NCI-H748 (cell line): Measurements from ENCODE around the gene GAL3ST3.
"Not testable (repeated sequence)": the region's sequence is repeated elsewhere in the genome, so short reads cannot be mapped to it uniquely, and the experiment has no call there.

Source experiments
- DNase-seq: peaks from one replicate; lab custom pipeline; 2025; ENCODE audit not compliant: unreplicated experiment; lab: John Stamatoyannopoulos, UW

GAL3ST3 gene, protein sequence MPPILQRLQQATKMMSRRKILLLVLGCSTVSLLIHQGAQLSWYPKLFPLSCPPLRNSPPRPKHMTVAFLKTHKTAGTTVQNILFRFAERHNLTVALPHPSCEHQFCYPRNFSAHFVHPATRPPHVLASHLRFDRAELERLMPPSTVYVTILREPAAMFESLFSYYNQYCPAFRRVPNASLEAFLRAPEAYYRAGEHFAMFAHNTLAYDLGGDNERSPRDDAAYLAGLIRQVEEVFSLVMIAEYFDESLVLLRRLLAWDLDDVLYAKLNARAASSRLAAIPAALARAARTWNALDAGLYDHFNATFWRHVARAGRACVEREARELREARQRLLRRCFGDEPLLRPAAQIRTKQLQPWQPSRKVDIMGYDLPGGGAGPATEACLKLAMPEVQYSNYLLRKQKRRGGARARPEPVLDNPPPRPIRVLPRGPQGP

DNA sequence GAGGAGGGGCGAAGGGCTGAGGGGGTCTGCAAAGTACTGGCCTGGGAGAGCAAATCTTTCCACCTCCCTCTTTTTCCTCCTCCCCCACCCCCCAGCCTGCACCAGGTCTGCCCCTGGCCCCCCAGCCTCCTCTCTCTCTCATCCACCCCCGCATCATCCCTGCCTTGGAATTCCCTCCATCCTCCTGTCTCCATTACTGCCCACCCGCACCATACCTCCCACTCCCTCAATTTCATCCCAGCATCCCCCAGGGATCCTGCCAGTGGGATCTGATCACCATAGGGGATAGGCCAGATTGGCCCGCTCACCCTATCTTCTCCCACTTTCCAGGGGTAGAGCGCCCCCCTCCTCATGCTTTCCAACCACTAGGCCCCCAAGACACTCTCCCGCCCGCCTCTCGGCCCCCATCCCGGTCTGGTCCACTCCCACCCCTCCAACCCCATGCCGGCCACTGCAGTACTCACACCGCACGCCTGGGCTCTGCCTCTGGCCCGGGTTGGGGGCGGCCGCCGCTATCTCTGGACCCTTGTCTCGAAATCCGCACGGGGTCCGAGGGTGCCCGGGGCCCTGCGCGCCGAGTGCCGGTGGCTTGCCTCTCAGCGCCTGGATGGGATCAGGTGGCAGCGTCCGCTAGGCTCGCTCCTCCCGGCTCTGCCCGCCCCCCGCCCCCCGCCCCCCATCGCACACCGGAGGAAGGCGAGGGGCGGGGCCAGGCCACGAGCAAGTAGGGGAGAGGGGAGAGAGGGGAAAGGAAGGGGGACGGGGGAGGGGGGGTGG, at the start of gene GAL3ST3:
GAL3ST3 (minus strand) TSS at position 615 of the 777 bp plus-strand sequence. CDS start 3,746 bp downstream, outside the sequence.
- peak; percentile 56 for DNase-seq

DNA sequence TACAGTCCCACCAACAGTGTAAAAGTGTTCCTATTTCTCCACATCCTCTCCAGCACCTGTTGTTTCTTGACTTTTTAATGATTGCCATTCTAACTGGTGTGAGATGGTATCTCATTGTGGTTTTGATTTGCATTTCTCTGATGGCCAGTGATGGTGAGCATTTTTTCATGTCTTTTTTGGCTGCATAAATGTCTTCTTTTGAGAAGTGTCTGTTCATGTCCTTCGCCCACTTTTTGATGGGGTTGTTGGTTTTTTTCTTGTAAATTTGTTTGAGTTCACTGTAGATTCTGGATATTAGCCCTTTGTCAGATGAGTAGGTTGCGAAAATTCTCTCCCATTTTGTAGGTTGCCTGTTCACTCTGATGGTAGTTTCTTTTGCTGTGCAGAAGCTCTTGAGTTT, 43.2 kb upstream of the GAL3ST3 start:
- not testable (repeated sequence) for DNase-seq

DNA sequence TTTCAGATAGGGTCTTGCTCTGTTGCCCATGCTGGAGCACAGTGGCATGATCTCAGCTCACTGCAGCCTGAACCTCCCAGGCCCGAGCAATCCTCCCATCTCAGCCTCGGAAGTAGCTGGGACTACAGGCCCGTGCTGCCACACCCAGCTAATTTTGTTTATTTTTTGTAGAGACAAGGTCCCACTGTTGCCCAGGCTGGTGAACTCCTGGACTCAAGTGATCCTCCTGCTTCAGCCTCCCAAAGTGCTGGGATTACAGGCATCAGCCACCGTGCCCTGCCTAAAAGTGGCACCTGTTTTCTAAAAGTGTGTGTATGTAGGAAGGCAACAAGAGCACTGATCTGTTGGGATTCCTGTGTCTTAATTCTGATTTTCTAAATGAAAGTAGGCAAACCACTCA, 41.3 kb upstream of the GAL3ST3 start:
- no peak for DNase-seq

DNA sequence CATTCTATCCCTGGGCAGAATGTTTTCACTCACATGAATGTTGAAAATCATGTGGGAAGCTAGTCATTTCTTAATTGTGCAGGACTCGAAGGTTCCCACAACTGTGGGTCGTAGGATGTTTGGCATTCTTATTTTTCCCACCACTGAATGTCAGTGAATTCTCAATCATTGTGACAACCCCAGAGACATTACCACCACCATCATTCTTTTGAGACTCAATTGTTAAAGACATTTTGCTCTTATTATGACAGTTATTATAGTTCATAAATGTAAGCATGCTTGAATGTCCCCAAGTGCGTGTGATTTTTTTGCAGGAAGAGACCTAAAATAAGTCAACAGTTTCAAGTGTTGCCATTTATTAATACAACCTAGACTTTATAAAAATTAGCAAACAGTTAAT, 40.1 kb upstream of the GAL3ST3 start:
- DNase-seq, result no peak

DNA sequence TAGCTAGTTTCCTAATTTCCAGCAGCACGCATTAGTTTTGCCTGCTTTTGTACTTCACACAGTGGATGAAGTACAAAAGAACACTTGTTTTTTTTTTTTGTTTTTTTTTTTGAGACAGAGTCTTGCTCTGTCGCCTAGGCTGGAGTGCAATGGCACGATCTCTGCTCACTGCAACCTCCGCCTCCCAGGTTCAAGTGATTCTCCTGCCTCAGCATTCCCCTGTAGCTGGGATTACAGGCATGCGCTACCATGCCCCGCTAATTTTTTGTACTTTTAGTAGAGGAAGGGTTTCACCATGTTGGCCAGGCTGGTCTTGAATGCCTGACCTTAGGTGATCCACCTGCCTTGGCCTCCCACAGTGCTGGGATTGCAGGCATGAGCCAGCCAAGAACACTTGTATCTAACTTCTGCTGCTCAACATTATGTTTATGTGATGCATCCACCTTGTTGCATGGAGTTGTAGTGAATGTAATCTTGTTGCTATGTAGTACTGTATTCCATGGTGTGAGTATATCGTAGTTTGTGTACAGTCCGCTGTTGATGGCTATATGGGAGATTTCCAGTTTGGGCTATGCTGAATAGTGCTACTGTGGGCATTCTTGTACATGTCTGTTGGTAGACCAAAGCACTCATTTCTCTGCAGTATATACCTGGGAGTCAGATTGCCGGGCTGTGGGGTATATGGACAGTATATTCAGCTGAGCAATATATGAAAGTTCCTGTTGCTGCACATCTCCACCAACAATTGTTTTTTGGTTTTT, 38.4 kb upstream of the GAL3ST3 start:
- no peak for DNase-seq

DNA sequence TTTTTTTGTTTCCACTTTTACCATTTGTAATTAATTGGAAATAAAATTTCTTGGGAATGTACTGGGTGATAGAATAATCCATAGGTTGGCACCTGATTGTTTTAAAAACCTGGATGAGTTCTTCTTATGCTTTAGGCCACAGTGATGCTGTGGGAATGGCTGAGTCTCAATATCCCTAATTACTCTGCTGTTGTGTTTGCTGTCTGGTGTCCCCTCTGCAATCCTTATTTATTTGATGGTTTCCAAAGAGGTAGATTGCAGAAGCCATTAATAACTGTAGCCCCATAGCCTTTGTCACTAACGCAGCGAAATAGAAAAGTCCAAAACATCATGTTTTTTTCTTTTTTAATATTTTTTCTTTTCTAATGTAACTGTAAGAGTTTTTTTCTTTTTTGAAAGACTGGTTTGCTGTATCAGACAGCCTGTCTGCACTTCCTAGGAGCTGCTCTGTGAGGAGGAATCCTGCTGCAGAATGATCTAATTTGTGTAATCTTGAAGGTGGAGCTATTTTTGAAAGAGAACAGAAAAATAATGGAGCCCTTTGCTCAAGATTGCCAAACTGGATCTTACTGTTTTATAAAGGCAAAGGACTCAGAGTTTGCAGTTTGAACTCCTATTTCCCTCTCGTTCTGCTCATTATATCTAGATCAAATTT, 36.0 kb upstream of the GAL3ST3 start:
- DNase-seq, result no peak

DNA sequence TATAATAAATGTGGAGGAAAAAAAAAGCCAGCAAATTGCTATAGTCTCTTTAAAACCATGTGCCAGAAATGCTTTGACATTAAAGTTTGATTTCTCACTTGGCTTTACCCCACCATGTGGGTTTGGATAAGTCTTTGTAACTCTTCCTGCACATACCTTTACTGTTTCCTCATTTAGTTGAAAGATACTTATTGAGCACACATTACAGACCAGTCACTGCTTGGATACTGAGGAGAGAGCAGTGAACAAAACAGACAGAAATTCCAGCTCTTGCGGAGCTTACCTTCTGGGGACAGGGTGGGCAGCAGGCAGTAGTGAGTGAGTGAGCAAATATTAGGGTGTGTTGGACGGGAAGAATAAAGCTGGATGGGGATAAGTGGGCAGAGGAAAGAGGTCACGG, 34.8 kb upstream of the GAL3ST3 start:
- no peak for DNase-seq

DNA sequence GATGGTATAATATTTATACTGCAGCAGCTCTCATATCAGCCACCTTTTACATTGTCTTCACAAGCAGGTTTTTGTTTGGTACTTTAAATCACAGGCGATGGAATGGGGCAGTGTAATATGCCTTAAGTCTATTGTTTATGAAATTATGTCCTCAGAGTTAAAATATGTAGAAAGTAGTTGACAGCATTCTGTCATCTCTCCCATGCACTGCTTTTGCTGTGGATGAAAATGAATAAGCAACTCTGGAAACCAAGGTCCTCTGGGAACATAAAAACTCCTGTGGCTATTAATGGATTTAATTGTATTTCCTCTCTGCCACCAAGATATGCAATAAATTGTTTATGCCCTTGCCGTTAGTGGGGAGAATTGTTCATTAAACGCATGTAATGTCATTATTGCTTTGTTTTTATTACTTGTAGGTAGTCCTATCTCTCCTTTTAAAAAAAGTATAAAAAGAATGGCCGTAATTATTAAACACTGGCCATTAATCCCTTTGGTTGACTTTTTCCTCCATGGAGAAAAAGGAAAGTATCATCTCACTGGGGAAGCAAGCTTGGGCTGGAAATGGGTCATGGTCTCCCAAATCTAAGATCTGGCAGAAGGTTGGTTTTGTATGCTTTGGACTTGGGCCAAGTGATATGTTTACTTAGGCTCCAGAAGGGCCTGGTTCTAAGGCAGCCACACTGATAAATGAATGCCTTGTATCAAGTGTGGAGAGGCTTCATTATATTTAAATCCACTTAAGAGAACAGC, 34.2 kb upstream of the GAL3ST3 start:
- peak; percentile 84 for DNase-seq

DNA sequence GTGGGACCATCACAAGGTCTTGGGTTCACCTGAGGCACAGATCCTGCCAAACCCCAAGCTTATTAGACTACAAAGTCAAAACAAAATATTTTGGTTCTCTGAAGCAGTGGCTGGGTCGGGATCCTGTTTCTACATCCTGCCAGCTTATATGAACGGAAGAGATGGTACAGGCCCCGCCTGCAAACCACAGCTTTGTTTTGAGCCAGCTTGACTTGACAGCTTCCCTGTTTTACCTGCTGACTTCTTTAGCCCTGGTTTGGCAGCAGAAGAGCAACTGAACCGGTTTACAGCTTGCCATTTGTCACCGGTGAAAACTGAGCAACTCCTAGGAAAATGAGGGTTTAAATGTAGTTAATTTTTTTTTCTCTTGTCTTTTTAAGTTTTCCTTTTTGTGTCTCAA, 32.5 kb upstream of the GAL3ST3 start:
- peak; percentile 7 for DNase-seq

DNA sequence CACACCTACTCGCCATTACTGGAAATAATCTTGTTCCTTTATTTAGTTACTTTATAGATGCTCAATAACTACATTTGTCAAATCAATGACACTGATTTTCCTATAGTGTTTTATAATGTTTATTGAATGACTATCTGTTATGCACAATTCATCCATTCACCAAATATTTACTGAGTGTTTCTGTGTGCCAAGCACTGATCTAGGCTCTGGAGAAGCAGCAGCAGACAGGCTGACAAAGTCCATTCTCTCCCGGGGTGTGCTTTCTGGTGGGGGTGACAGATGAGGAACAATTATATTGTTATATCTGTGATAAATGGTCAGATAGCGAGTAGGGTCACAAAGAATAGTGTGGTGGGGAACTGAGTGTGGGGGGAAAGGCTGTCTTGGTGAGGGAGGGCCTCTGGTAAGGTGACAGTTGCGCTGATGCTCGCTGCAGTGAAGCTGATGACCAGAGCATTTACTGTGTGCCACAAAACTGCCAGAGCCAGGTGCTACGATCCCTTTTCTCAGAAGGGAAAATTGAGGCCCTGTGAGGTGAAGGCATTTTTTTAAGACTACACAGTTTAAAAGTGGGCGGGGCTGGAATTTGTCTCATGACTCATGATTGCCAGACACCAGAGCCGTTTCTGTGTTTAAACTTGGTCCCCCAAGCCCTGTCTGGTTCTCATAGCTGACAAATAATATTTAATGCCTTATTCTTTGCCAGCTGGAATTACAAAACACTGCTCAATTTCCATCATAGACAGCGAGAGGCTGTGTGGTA, 31.3 kb upstream of the GAL3ST3 start:
- DNase-seq, result no peak

DNA sequence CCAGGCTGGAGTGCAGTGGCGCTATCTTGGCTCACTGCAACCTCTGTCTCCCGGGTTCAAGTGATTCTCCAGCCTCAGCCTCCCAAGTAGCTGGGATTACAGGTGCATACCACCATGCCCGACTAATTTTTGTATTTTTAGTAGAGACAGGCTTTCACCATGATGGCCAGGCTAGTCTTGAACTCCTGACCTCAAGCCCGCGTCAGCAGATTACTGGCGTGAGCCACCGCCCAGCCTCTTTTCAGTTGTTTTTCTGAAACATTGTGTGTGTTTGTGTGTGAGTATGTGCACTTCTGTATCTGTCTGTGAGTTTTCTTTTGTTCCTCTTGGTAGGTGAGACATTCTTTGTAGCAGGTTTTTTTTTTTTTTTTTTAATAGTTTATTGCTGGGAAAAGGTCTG, 30.0 kb upstream of the GAL3ST3 start:
- DNase-seq, result not testable (repeated sequence)

DNA sequence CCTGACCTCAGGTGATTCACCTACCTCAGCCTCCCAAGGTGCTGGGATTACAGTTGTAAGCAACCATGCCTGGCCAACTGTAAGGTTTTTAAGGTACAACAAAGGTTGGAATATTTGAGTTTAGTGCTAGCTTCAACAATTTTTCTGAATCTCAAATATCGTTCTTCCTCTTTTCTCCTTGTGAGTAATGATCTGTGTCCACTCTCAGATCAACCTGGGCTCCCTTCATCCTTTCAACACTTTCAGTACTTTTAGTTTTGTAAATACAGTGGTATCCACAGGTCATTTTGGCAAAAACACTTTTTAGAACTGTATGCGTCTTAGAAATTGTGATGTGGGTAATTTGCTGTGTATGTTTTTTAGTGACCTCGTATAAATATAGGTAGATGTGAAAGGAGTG, 29.0 kb upstream of the GAL3ST3 start:
- DNase-seq, result no peak

DNA sequence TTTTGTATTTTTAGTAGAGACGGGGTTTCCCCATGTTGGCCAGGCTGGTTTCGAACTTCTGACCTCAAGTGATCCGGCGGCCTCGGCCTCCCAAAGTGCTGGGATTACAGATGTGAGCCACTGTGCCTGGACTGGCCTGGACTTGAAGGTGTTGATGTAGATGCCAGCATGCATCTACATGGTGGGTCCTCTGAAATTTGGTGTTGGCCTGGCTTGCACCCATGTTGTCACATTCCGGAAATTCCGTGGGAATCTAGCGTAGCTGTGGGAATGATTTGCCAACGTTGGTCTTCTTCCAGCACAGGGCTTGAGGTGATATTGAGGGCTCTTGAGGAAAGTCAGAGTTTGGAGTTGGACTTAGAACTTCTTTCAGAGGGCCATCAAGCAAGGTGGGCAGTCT, 27.6 kb upstream of the GAL3ST3 start:
- DNase-seq, result no peak

DNA sequence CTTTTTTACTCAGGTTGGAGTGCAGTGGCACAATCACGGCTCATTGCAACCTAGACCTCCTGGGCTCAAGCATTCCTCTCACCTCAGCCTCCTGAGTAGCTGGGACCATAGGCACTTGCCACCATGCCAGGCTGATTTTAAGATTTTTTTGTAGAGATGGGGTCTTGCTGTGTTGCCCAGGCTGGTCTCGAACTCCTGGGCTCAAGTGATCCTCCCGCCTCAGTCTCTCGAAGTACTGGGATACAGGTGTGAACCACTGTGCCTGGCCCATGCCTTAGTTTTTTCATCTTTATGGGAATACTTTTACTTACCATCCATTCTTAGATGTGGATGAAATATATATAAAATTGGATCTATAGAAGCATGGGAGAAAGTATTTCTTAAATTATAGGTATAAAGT, 26.3 kb upstream of the GAL3ST3 start:
- no peak for DNase-seq

DNA sequence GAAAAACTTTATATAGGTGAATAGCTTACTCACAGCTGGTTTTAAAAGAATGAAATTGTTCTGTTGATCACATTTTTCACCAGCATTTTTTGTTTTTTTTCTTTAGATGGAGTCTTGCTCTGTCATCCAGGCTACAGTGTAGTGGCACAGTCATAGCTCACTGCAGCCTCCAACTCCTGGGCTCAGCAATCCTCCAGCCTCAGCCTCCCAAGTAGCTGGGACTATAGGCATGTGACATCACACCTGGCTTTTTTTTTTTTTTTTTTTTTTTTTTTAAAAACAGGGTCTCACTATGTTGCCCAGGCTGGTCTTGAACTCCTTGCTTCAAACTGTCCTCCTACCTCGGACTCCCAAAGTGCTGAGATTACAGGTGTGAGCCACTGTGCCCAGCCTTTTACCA, 24.7 kb upstream of the GAL3ST3 start:
- DNase-seq, result no peak

DNA sequence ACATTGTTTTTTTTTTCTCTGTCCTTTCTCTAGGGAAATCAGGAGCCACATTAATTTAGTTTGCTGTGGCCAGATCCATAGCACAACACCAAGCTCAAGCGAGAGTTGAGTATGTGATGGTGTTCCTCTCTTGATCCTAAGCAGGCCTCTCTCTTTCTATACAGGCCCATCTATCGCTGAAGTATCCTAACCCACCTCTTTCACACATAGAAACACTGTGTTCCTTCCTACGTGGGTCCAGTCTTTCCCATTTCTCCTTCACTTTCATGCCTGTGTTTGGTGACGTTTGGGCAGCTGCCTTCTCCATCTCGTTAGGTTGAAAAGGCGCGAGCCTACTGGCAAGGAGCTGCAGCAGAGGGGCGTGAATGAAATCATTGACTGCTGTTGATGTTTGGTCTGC, 23.6 kb upstream of the GAL3ST3 start:
- DNase-seq, result no peak

DNA sequence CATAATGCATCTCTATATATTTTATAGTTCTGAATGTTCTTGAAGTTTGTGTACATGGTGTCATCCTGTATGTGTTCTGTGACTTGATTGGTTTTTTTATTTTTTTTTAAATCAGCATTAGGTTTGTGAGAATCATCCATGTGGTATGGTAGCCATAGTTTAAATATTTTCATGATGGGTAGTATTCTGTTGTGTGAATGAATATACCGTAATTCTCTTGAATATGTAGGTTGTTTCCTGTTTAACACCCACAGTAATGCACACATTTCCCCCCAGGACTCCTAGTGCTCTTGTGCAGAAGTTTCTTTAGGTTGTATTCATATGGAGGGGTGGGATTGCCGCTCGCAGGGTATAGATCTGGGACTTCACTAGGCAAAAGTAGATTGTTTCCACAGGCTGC, 23.1 kb upstream of the GAL3ST3 start:
- DNase-seq, result no peak

DNA sequence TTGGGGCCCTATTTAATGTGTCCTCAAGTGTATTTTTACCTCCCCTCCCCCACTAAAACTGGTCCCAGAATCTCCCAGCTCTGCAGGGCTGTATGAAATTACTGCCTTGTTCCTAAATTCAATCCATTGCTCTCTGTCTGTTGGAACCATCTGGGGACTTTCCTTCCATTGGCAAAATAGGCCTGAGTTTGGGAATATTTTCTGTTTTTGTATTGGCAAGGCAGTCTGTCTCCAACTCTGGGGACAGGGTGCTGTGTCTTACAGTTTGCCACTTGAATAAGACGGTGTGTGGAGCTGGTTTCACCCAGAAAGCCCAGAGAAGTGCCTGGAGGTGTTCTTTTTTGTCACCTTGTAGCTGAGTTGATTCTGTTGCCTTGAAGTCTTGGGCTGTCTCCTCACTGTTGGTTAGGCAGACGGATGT, 22.4 kb upstream of the GAL3ST3 start:
- no peak for DNase-seq

DNA sequence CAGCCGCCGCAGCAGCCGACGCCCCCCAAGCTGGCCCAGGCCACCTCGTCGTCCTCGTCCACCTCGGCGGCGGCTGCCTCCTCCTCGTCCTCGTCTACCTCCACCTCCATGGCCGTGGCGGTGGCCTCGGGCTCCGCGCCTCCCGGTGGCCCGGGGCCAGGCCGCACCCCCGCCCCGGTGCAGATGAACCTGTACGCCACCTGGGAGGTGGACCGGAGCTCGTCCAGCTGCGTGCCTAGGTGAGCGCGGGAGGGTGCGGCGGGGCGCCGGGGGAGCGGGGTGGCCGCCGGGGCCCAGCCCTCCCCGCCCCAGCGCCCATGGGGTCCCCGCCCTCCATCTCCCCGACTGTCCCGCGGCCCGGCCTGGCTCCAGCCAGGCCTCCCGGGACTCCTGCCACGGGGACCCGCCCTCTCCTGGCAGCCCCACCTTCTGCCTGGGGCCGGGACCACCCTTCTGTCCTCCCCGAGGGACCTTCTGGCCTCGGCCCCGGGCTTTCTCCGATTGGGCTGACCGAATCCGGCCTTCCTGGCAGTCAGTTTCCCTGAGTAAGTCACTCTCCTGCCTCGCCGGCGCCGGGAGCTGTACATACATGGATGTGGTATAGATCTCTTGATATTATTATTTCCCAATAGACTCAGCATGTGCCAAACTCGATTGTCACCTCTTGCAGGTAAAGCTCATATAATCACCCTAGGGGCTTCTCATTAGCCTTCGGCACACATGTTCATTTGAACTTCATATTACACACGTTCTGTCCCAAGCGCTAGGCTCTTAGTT, 21.8 kb upstream of the GAL3ST3 start:
- peak; percentile 46 for DNase-seq
